ENCODE results near the gene TESK1. TPM values are rescaled to one million over a fixed set of nuclear protein-coding genes. Genes with fewer than 3 reads are reported as not detected.
A peak's percentile ranks its signal among the peaks of the same experiment; 100 is the strongest.

TESK1 gene
- polyA plus RNA-seq, 2 of the 4 experiments (the other 2 are of a cell fraction): 16.5 to 33.0 TPM

- DNase-seq (ENCODE audit: low read depth in 1 of 2, low spot score in 1 of 2) (no peak), ATAC-seq (no peak), FAIRE-seq (no peak)
- Histone ChIP-seq H3K4me2 (no peak overlapping the region), H3K4me3 (no peak overlapping the region), H3K4me1 (no peaks in the 10 kb centered on the region), H3K9me3 (no peaks in the 10 kb centered on the region), H3K27ac (no peak overlapping the region)
- TF ChIP-seq MAFK (IDR thresholded peaks at IDR 0.05; ENCODE audit: partially characterized antibody) (peak; percentile 78), HOXA7 (CRISPR knock-in tag; IDR thresholded peaks at IDR 0.05) (no peak), ESRRA (IDR thresholded peaks at IDR 0.05; ENCODE audit: borderline replicate concordance, low read length) (no peak), RNF2 (IDR thresholded peaks at IDR 0.05; ENCODE audit: borderline replicate concordance, low read depth) (no peak)
- TF ChIP-seq, protein P1, sequence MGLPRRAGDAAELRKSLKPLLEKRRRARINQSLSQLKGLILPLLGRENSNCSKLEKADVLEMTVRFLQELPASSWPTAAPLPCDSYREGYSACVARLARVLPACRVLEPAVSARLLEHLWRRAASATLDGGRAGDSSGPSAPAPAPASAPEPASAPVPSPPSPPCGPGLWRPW (IDR thresholded peaks at IDR 0.05): no peak
- TF ChIP-seq, protein P2, sequence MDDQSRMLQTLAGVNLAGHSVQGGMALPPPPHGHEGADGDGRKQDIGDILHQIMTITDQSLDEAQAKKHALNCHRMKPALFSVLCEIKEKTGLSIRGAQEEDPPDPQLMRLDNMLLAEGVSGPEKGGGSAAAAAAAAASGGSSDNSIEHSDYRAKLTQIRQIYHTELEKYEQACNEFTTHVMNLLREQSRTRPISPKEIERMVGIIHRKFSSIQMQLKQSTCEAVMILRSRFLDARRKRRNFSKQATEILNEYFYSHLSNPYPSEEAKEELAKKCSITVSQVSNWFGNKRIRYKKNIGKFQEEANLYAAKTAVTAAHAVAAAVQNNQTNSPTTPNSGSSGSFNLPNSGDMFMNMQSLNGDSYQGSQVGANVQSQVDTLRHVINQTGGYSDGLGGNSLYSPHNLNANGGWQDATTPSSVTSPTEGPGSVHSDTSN (IDR thresholded peaks at IDR 0.05): no peak
- CTCF ChIA-PET: interaction anchor here (0.5 to 3.3 kb wide), 9 partner anchors 12 to 136 kb away, joined by 3 to 30 read pairs (median 3); no protein-coding TSS in a partner anchor
- 91% methylated on average over 2 of the region's 2 CpGs for WGBS (ENCODE audit: missing lambda C conversion rate)
- POLR2A ChIA-PET: interaction anchor here (0.9 kb wide), 1 partner anchor 9 kb away, joined by 3 read pairs; no protein-coding TSS in a partner anchor
These were observed 7.8 kb downstream of the TESK1 start for GRCh38 chr9:35612843-35613242.

DNA sequence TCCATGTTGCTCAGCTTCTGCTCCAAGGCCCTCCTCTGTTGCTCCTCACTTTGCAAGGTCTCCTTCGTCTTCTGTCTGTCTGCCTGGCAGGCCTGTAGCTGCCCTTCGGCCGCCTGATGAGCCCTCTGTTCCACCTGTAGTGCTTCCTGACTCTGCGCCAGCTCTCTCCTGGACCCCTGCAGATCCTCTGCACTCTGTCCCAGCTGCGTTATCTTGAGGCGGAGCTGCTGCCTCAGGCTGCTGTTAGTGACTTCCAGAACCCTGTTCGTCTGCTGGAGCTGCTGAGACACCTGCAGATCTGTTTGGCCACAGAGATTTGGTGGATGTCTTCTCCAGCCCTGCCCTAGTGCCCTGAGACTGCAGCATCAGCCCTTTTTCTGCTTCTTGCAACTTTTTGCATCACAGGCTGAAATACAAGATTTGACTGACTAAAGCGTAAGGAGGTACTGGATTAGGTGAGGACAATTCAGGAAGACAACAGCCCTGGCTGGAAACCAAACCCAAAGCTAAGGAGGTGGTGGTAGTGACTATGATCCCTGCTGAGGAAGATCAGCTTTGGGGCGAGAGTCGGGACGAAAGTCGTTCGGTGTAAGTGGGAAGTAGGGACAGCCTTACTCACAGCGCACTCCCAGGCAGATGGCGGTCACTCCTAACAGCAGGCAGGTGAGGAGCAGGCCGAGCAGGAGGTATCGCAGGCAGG, 11.1 kb downstream of the TESK1 start:
- CTCF ChIA-PET: interaction anchor here (0.7 to 2.2 kb wide), 7 partner anchors 9 to 384 kb away, joined by 3 to 6 read pairs (median 4); no protein-coding TSS in a partner anchor
- ATAC-seq (no peak), FAIRE-seq (no peak), DNase-seq (ENCODE audit: low read depth in 1 of 2, low spot score in 1 of 2) (no peak)
- POLR2A ChIA-PET: no interaction called here
- Histone ChIP-seq H3K4me2 (no peak overlapping the region), H3K9me3 (no peaks in the 10 kb centered on the region), H3K4me3 (no peak overlapping the region), H3K4me1 (no peaks in the 10 kb centered on the region), H3K27ac (no peak overlapping the region)
- no peak for TF ChIP-seq HOXB13 (CRISPR knock-in tag; IDR thresholded peaks at IDR 0.05; ENCODE audit: low read depth)
- TF ChIP-seq, protein P3, sequence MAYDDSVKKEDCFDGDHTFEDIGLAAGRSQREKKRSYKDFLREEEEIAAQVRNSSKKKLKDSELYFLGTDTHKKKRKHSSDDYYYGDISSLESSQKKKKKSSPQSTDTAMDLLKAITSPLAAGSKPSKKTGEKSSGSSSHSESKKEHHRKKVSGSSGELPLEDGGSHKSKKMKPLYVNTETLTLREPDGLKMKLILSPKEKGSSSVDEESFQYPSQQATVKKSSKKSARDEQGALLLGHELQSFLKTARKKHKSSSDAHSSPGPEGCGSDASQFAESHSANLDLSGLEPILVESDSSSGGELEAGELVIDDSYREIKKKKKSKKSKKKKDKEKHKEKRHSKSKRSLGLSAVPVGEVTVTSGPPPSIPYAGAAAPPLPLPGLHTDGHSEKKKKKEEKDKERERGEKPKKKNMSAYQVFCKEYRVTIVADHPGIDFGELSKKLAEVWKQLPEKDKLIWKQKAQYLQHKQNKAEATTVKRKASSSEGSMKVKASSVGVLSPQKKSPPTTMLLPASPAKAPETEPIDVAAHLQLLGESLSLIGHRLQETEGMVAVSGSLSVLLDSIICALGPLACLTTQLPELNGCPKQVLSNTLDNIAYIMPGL (CRISPR knock-in tag; IDR thresholded peaks at IDR 0.05; ENCODE audit: borderline replicate concordance): no peak
- TF ChIP-seq EHMT2 (IDR thresholded peaks at IDR 0.05; ENCODE audit: low read depth): no peak
- no peak for TF ChIP-seq CBX8 (IDR thresholded peaks at IDR 0.05)
- no peak for TF ChIP-seq HOXB5 (CRISPR knock-in tag; IDR thresholded peaks at IDR 0.05)
- TF ChIP-seq CEBPB (IDR thresholded peaks at IDR 0.05): no peak
- TF ChIP-seq NR3C1 (IDR thresholded peaks at IDR 0.05): no peak
- TF ChIP-seq CTCF (IDR thresholded peaks at IDR 0.05): no peak
- no peak for TF ChIP-seq RNF2 (IDR thresholded peaks at IDR 0.05; ENCODE audit: borderline replicate concordance, low read depth)
- TF ChIP-seq MAFK (IDR thresholded peaks at IDR 0.05; ENCODE audit: partially characterized antibody): no peak
- no peak for TF ChIP-seq RAD21 (conservative IDR thresholded peaks at IDR 0.05 in 1 of 2, IDR thresholded peaks at IDR 0.05 in 1 of 2)
- TF ChIP-seq GATA3 (IDR thresholded peaks at IDR 0.05; ENCODE audit: borderline replicate concordance): no peak
- no peak for TF ChIP-seq TFCP2L1 (CRISPR knock-in tag; IDR thresholded peaks at IDR 0.05)
- no peak for TF ChIP-seq HEYL (CRISPR knock-in tag; IDR thresholded peaks at IDR 0.05)
- no peak for TF ChIP-seq NFE2L2 (conservative IDR thresholded peaks at IDR 0.05; ENCODE audit: low read length)
- WGBS (ENCODE audit: missing lambda C conversion rate): 85% methylated on average over 17 of the region's 17 CpGs

Data from A549 (cell line).